Dermis blood vessel endothelial cell (primary cell): ENCODE data around the gene SF3B5. TPM values are rescaled to one million over a fixed set of nuclear protein-coding genes. Genes with fewer than 3 reads are reported as not detected.
"Not testable (repeated sequence)": the region's sequence is repeated elsewhere in the genome, so short reads cannot be mapped to it uniquely, and the experiment has no call there.

ENCODE experiments used
- DNase-seq: peaks from one replicate; pipeline ENCODE4 v3.0.0; 2010
- total RNA-seq: library from RNA; depleted of rRNA; stranded (reverse); fragments of >200 nt; gene quantifications from 2 replicates; pipeline ENCODE4 v1.2.3, GENCODE V29; 2014

SF3B5 gene
- total RNA-seq, 1 donor from 2014 or later, result 124 TPM

GRCh38 chr6:144062786-144063185 lies 32.6 kb downstream of the SF3B5 start:
- DNase-seq, result no peak

- no peak for DNase-seq
Measured at GRCh38 chr6:144059139-144059538, 36.2 kb downstream of the SF3B5 start.

GRCh38 chr6:144055121-144055931 lies 40.0 kb downstream of the SF3B5 start:
- no peak for DNase-seq

- no peak for DNase-seq
Measured at GRCh38 chr6:144053601-144054000, 41.8 kb downstream of the SF3B5 start.

- no peak for DNase-seq
Measured at GRCh38 chr6:144052488-144052887, 42.9 kb downstream of the SF3B5 start.

- DNase-seq, result no peak
Measured at GRCh38 chr6:144049386-144049785, 46.0 kb downstream of the SF3B5 start.

- no peak for DNase-seq
Measured at GRCh38 chr6:144047688-144048087, 47.7 kb downstream of the SF3B5 start.

GRCh38 chr6:144046672-144047071 lies 48.7 kb downstream of the SF3B5 start:
- DNase-seq, result not testable (repeated sequence)

GRCh38 chr6:144044989-144045388 lies 50.4 kb downstream of the SF3B5 start:
- DNase-seq, result not testable (repeated sequence)

Other genes with a start within 250 kb of the SF3B5 start
- gene ZC2HC1B, start 231.1 kb downstream of the SF3B5 start, total RNA-seq, result not detected in 2 replicates
- 6.5 and 14.2 TPM in 2 replicates for gene PLAGL1, start 87.3 kb downstream of the SF3B5 start, total RNA-seq
- gene STX11, start 54.9 kb upstream of the SF3B5 start, total RNA-seq, result 16.7 and 17.2 TPM in 2 replicates
- gene UTRN, start 189.8 kb upstream of the SF3B5 start, total RNA-seq, result 719 and 803 TPM in 2 replicates